Ovary (tissue), 9 donors: Measurements from ENCODE around the gene AKR1A1. TPM values are rescaled to one million over a fixed set of nuclear protein-coding genes. Genes with fewer than 3 reads are reported as not detected.

ENCODE experiments used
- DNase-seq, 5 donors: peaks; one replicate each; pipeline ENCODE4 v3.0.0-alpha.2; 2019 to 2020
- H3K27ac ChIP-seq, 2 donors: fragments of 200-600 bp; one replicate each; pipeline versions ENCODE4 v1.5.1 to v1.8.0; 2019 to 2022
- H3K27me3 ChIP-seq: fragments of 200-600 bp; one replicate; pipeline ENCODE4 v1.8.0; 2022
- H3K36me3 ChIP-seq: fragments of 200-600 bp; sonication (generic); one replicate; pipeline ENCODE4 v1.5.1; 2019
- H3K4me1 ChIP-seq: one replicate; pipeline ENCODE4 v1.8.1; 2013; ENCODE audit warnings: mild to moderate bottlenecking, moderate library complexity; ENCODE audit not compliant: insufficient read depth
- H3K4me3 ChIP-seq: fragments of 200-600 bp; sonication (generic); one replicate; pipeline ENCODE4 v1.5.1; 2017
- H3K9me3 ChIP-seq, 2 donors: fragments of 200-600 bp in 1 of 2; sonication (generic) in 1 of 2; one replicate each; pipeline versions ENCODE4 v1.5.1 to v1.8.1; 2013 to 2019; ENCODE audit warnings: mild to moderate bottlenecking in 1 of 2, moderate library complexity in 1 of 2
- CTCF ChIP-seq, 3 donors: fragments of 450-650 bp in 2 of 3; fragments of 200-600 bp in 1 of 3; IDR thresholded peaks; one replicate each; pipeline versions ENCODE4 v1.5.1 to v1.8.0; 2016 to 2022; ENCODE audit warnings: antibody characterized with exemption in 3 of 3, mild to moderate bottlenecking in 1 of 3
- EP300 ChIP-seq: sonication (generic); formaldehyde crosslinking; IDR thresholded peaks from one replicate; pipeline ENCODE4 v1.6.1; 2017; ENCODE audit warnings: antibody characterized with exemption
- POLR2A ChIP-seq: fragments of 450-650 bp; IDR thresholded peaks from one replicate; pipeline ENCODE4 v1.6.1; 2017; ENCODE audit warnings: antibody characterized with exemption, mild to moderate bottlenecking, moderate library complexity
- WGBS, 3 donors: extraction: QIAGEN DNeasy Blood & Tissue Kit in 1 of 3; methylation state at CpG; one replicate each; pipeline versions ENCODE4 v1.1.5 to v1.1.7; 2013 to 2017; 5-methylcytosine and 5-hydroxymethylcytosine counted together
- intact Hi-C, 4 donors: fragments of 100-400 bp; cut with DNase I; formaldehyde crosslinking; loops; one replicate each; pipeline versions ENCODE4 v1.11.0 to v1.15.1; 2022 to 2023
- polyA plus RNA-seq, 2 donors: library from polyadenylated mRNA; stranded (reverse); fragments of 200-250 nt in 1 of 2; fragments of 350-450 nt in 1 of 2; fragmentation: Illumina TruSeq in 1 of 2; extraction: RNeasy Lipid Tissue Mini Kit (QIAGEN cat#74804) in 1 of 2; gene quantifications; one replicate each; pipeline ENCODE4 v1.2.3, GENCODE V29; 2013 to 2014
- total RNA-seq, 7 donors: library from RNA; depleted of rRNA in 2 of 7; stranded (reverse); fragments of >200 nt in 2 of 7; fragmentation: NEBNext Ultra II Directional in 3 of 7; extraction: Animal tissue kit (Norgen Biotek cat#: 25700) in 3 of 7; gene quantifications; one replicate each; pipeline versions ENCODE4 v1.1.0 to v1.2.4, GENCODE V29; 2016 to 2023
- donor health status: DM: no; HTN: no; CAD: no; lungs with moderate emphysema.
- donor health status: DM: no; HTN: no; CAD: no.
- donor health status: Bipolar disorder and iron deficiency.
- donor health status: DM: yes; HTN: yes; CAD: no.
- donor health status: DM: no; HTN: no; CAD: no.
- donor health status: DM: yes; HTN: yes; CAD: no.

Gene AKR1A1
- total and polyA plus RNA-seq, 9 donors: 39.8 to 119 (median 88.3) TPM

- no peak overlapping the region for H3K27ac ChIP-seq
- no peaks in the 10 kb centered on the region for H3K36me3 ChIP-seq
- no peaks in the 10 kb centered on the region for H3K9me3 ChIP-seq
- TF ChIP-seq CTCF (IDR thresholded peaks at IDR 0.05) (no peak), POLR2A (no peak), EP300 (no peak)
- no peaks in the 10 kb centered on the region for H3K27me3 ChIP-seq
- DNase-seq: no peak
- H3K4me1 ChIP-seq: no peaks in the 10 kb centered on the region
- 57 to 58% (median 57%) methylated on average over 4 of the region's 4 CpGs for WGBS, 3 donors
- H3K4me3 ChIP-seq: no peak overlapping the region
- intact Hi-C loops: no loop called here
Observed at GRCh38 chr1:45536886-45537285, 13.7 kb upstream of the AKR1A1 start.

DNA sequence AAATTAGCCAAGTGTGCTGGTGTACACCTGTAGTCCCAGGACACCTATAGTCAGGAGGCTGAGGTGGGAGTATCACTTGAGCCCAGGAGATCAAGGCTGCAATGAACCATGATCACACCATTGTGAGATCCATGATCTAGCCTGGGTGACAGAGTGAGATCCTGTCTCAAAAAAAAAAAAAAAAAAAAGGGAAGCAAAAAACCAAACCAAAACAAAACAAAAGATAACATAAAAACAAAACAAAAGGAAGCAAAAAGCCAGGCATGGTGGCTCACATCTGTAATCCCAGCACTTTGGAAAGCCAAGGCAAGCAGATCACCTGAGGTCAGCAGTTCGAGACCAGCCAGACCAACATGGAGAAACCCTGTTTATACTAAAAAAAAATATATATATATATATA is 9.4 kb upstream of the AKR1A1 start:
- no peaks in the 10 kb centered on the region for H3K27me3 ChIP-seq

DNA sequence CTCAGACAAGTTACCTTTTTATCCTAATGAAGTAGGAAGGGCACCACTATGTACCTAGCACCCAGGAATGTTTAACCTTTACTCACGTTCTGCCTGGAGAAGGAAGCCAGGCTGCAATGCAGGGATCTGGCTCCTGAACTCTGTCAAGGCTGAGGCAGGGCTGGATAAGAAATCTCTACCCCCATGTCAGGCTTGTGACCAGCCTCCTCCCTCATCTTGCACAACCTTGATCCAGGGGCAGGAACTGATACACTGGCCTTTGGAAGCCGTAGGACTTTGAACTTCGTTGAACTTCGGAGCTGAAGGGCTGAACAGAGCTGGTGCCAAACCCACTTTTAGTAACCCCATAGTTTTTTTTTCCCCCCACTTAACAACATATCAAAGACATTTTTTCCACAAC is 8.0 kb upstream of the AKR1A1 start:
- 30 to 62% (median 52%) methylated on average over 4 of the region's 4 CpGs for whole genome bisulfite sequencing, 3 donors
- Histone ChIP-seq H3K27me3 (no peaks in the 10 kb centered on the region), H3K27ac (no peak overlapping the region), H3K9me3 (no peaks in the 10 kb centered on the region), H3K4me1 (no peaks in the 10 kb centered on the region), H3K36me3 (no peaks in the 10 kb centered on the region), H3K4me3 (no peak overlapping the region)
- intact Hi-C loops: no loop called here
- TF ChIP-seq EP300 (no peak), CTCF (IDR thresholded peaks at IDR 0.05) (no peak), POLR2A (no peak)
- DNase-seq: no peak

More for the DNA sequence above, 9.4 kb upstream of the AKR1A1 start:
- no peak for DNase-seq
- H3K4me1 ChIP-seq: no peaks in the 10 kb centered on the region
- no peaks in the 10 kb centered on the region for H3K36me3 ChIP-seq
- H3K27ac ChIP-seq: no peak overlapping the region
- H3K4me3 ChIP-seq: no peak overlapping the region
- H3K9me3 ChIP-seq: no peaks in the 10 kb centered on the region
- intact Hi-C loops: no loop called here
- WGBS, 3 donors: 89 to 93% (median 90%) methylated on average over 1 of the region's 1 CpG
- no peak for TF ChIP-seq CTCF (IDR thresholded peaks at IDR 0.05)
- TF ChIP-seq POLR2A: no peak
- no peak for TF ChIP-seq EP300

- Histone ChIP-seq H3K27me3 (no peaks in the 10 kb centered on the region), H3K4me3 (no peak overlapping the region), H3K9me3 (no peaks in the 10 kb centered on the region), H3K36me3 (no peaks in the 10 kb centered on the region), H3K27ac (no peak overlapping the region), H3K4me1 (no peaks in the 10 kb centered on the region)
- WGBS, 3 donors: 55 to 62% (median 59%) methylated on average over 8 of the region's 8 CpGs
- DNase-seq: peak in 1 of 5 donors; percentile 23
- no peak for TF ChIP-seq EP300
- no peak for TF ChIP-seq POLR2A
- TF ChIP-seq CTCF (IDR thresholded peaks at IDR 0.05): no peak
- intact Hi-C loops: no loop called here
Observed at GRCh38 chr1:45543581-45544417, 6.8 kb upstream of the AKR1A1 start.
